ENCODE data around the gene PIGS. TPM values are rescaled to one million over a fixed set of nuclear protein-coding genes. Genes with fewer than 3 reads are reported as not detected.

PIGS gene
- total RNA-seq, 1 donor from 2014 or later, result 63.1 TPM

DNA sequence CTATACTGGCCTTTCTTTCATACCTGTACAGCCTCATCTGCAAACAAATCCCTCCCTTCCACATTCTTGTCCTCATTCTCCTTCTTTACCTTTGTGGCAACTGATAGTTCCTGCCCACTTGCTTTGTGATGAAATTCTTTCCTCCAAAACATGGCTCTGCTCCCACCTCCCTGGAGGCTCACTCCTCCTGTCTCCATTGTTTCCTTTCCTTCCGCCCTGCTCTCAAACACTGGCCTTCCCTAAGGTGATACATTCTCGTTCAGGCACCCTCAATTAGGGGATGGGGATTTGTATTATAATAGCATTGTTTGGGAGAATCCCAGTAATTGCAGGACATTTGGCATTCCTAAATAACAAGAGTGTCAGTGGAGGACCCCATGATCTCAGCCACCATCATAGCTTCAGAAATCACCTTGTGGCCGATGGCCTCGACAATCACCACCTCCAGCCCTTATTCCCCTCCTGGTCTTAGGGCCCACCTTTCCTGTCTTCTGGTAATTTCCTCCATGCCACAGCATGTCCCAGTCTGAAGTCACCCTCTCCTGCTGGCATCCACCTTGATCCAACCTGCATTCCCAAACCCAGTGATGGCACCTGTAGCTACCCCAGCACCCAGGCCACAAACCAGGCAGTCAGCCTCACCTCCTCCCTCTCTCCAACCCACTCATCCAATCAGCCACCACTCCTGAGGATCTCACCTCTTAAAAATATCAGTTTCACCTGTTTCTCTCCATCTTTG lies 26.8 kb downstream of the PIGS start:
- no peak for DNase-seq
- H3K27ac Mint-ChIP-seq (ENCODE audit: unreplicated experiment), result no peak overlapping the region
- no peak overlapping the region for H3K4me3 Mint-ChIP-seq (ENCODE audit: unreplicated experiment)
- peaks cover 3% of the 10 kb centered on the region for H3K4me1 Mint-ChIP-seq (ENCODE audit: low read depth, unreplicated experiment)
- no peaks in the 10 kb centered on the region for H3K9me3 Mint-ChIP-seq (ENCODE audit: unreplicated experiment)
- no peaks in the 10 kb centered on the region for H3K36me3 Mint-ChIP-seq (ENCODE audit: unreplicated experiment)
- TF ChIP-seq, protein P1, sequence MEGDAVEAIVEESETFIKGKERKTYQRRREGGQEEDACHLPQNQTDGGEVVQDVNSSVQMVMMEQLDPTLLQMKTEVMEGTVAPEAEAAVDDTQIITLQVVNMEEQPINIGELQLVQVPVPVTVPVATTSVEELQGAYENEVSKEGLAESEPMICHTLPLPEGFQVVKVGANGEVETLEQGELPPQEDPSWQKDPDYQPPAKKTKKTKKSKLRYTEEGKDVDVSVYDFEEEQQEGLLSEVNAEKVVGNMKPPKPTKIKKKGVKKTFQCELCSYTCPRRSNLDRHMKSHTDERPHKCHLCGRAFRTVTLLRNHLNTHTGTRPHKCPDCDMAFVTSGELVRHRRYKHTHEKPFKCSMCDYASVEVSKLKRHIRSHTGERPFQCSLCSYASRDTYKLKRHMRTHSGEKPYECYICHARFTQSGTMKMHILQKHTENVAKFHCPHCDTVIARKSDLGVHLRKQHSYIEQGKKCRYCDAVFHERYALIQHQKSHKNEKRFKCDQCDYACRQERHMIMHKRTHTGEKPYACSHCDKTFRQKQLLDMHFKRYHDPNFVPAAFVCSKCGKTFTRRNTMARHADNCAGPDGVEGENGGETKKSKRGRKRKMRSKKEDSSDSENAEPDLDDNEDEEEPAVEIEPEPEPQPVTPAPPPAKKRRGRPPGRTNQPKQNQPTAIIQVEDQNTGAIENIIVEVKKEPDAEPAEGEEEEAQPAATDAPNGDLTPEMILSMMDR (IDR thresholded peaks at IDR 0.05; ENCODE audit: partially characterized antibody, unreplicated experiment), result no peak
- H3K27me3 Mint-ChIP-seq (ENCODE audit: unreplicated experiment), result peaks cover 4% of the 10 kb centered on the region

DNA sequence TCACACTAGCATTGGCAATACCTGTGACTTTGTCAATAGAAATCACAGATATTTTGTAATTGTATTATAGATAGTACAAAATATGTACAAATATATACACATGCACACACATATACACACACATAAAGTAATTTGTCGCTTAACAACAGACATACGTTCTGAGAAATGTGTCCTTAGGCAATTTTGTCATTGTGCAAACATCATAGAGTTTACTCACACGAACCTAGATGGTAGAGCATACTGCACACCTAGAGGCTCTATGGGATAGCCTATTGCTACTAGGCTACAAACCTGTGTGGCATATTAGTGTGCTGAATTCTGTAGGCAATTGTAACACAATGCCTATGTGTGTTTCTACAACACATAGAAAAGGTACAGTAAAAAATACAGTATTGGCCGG lies 29.9 kb downstream of the PIGS start:
- Mint-ChIP-seq H3K4me3 (ENCODE audit: unreplicated experiment) (no peak overlapping the region), H3K27ac (ENCODE audit: unreplicated experiment) (no peak overlapping the region), H3K9me3 (ENCODE audit: unreplicated experiment) (no peaks in the 10 kb centered on the region), H3K27me3 (ENCODE audit: unreplicated experiment) (peaks cover 2% of the 10 kb centered on the region), H3K4me1 (ENCODE audit: low read depth, unreplicated experiment) (peaks cover 3% of the 10 kb centered on the region), H3K36me3 (ENCODE audit: unreplicated experiment) (no peaks in the 10 kb centered on the region)
- TF ChIP-seq, protein P1 (IDR thresholded peaks at IDR 0.05; ENCODE audit: partially characterized antibody, unreplicated experiment), result no peak
- no peak for DNase-seq

DNA sequence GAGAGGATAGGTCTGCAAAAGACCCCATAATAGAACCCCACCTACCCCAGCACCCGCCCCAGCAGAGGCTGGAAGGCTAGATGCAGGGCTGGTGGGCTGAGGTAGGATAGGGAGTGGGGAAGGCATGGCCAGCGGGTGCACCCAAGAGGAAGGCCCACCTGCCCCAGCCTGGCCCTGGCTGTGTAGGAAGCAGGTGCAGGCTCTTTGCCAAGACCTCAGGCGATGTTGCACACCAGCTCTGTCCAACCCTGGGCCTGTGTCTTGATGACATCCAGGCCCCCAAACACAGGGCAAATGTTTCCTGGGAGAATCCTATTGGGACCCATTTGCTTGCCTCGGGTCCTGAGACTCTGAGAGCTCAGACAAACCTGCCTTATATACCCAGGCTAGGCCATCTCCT lies 31.1 kb downstream of the PIGS start:
- Mint-ChIP-seq H3K4me1 (ENCODE audit: low read depth, unreplicated experiment) (no peaks in the 10 kb centered on the region), H3K27me3 (ENCODE audit: unreplicated experiment) (no peaks in the 10 kb centered on the region), H3K4me3 (ENCODE audit: unreplicated experiment) (no peak overlapping the region), H3K9me3 (ENCODE audit: unreplicated experiment) (no peaks in the 10 kb centered on the region), H3K27ac (ENCODE audit: unreplicated experiment) (no peak overlapping the region), H3K36me3 (ENCODE audit: unreplicated experiment) (no peaks in the 10 kb centered on the region)
- no peak for DNase-seq
- TF ChIP-seq, protein P1 (IDR thresholded peaks at IDR 0.05; ENCODE audit: partially characterized antibody, unreplicated experiment), result no peak

DNA sequence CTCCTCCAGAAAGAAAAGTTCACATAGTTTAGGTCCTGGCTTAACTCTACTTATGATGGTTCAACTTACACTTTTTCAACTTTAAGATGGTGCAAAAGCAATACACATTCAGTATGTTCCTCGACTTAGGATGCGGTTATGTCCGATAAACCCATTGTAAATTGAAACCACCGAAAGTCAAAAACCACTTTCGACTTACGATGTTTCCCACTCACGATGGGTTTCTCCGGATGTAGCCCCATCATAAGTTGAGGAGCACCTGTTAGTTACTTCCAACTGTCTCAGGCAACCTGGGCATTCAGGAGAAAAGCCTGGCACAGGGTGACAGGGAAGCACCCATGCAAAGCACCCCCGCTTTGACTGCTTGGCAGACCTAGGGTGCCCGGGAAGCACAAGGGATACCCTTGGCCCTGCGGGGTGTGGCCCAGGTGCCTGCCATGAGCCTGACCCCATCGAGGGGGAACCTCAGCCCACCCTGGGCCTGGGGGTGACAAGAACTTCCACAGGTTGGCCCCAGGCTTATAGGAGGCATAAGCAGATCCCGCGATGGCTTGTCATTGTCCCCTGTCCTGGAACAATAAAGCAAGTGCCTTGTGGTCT lies 32.9 kb downstream of the PIGS start:
- H3K4me3 Mint-ChIP-seq (ENCODE audit: unreplicated experiment), result no peak overlapping the region
- TF ChIP-seq, protein P1 (IDR thresholded peaks at IDR 0.05; ENCODE audit: partially characterized antibody, unreplicated experiment), result no peak
- no peak for DNase-seq
- H3K4me1 Mint-ChIP-seq (ENCODE audit: low read depth, unreplicated experiment), result no peaks in the 10 kb centered on the region
- peaks cover 3% of the 10 kb centered on the region for H3K27me3 Mint-ChIP-seq (ENCODE audit: unreplicated experiment)
- H3K36me3 Mint-ChIP-seq (ENCODE audit: unreplicated experiment), result no peaks in the 10 kb centered on the region
- no peaks in the 10 kb centered on the region for H3K9me3 Mint-ChIP-seq (ENCODE audit: unreplicated experiment)
- no peak overlapping the region for H3K27ac Mint-ChIP-seq (ENCODE audit: unreplicated experiment)

DNA sequence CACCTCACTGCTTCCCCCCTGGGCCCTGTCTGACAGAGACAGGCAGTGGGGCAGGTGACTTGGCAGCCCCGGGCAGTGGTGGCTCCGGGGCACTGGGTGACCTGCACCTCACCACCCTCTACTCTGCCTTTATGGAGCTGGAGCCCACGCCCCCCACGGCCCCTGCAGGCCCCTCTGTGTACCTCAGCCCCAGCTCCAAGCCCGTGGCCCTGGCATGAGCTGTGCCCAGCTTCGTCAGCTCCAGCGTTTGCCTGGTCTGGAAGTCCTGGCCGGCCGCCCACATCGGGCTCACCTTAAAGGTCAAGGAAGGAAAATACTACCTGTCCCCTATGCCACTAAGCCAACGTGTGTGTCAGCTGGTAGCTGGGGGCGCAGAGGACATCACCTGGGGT lies 34.1 kb downstream of the PIGS start:
- Mint-ChIP-seq H3K27ac (ENCODE audit: unreplicated experiment) (no peak overlapping the region), H3K27me3 (ENCODE audit: unreplicated experiment) (peaks cover 3% of the 10 kb centered on the region), H3K4me3 (ENCODE audit: unreplicated experiment) (no peak overlapping the region), H3K36me3 (ENCODE audit: unreplicated experiment) (no peaks in the 10 kb centered on the region), H3K4me1 (ENCODE audit: low read depth, unreplicated experiment) (no peaks in the 10 kb centered on the region), H3K9me3 (ENCODE audit: unreplicated experiment) (no peaks in the 10 kb centered on the region)
- TF ChIP-seq, protein P1 (IDR thresholded peaks at IDR 0.05; ENCODE audit: partially characterized antibody, unreplicated experiment), result no peak
- no peak for DNase-seq
